ENCODE data around the gene PTH2R.

Gene PTH2R

GRCh38 chr2:208361077-208361441, 45.5 kb upstream of the PTH2R start:
- Histone ChIP-seq H3K27ac (ENCODE audit: low read depth, low read length) (no peak overlapping the region), H3K4me2 (ENCODE audit: low read depth, low read length, poor library complexity, severe bottlenecking) (no peak overlapping the region), H3K9me3 (ENCODE audit: insufficient read depth, low read length) (no peaks in the 10 kb centered on the region), H3K36me3 (ENCODE audit: low read length) (peaks cover 6% of the 10 kb centered on the region; the same call in 1 of the 2 replicates), H3K27me3 (ENCODE audit: low read length) (no peaks in the 10 kb centered on the region), H3K79me2 (ENCODE audit: insufficient read depth, low read length) (no peaks in the 10 kb centered on the region), H3K9me2 (replicated peaks; ENCODE audit: insufficient read depth, low read length) (no peaks in the 10 kb centered on the region), H4K20me1 (ENCODE audit: low read depth, low read length) (no peaks in the 10 kb centered on the region), H3K9ac (ENCODE audit: low read length) (no peak overlapping the region), H3F3A (ENCODE audit: insufficient read depth) (0 out of 2 replicates have a peak, but pooled peaks cover 3% of the 10 kb centered on the region), H2AFZ (ENCODE audit: low read depth, low read length, severe bottlenecking) (no peak overlapping the region), H3K4me3 (ENCODE audit: insufficient read depth, low read length, poor library complexity, severe bottlenecking) (no peak overlapping the region)
- TF ChIP-seq CTCF (IDR thresholded peaks at IDR 0.05; ENCODE audit: insufficient read depth, low read length, poor library complexity, severe bottlenecking) (no peak), EZH2phosphoT487 (conservative IDR thresholded peaks at IDR 0.05; ENCODE audit: low read length) (no peak)

- H3K9me2 ChIP-seq (replicated peaks; ENCODE audit: insufficient read depth, low read length) = no peaks in the 10 kb centered on the region
- no peaks in the 10 kb centered on the region for H3K9me3 ChIP-seq (ENCODE audit: insufficient read depth, low read length)
- no peaks in the 10 kb centered on the region for H4K20me1 ChIP-seq (ENCODE audit: low read depth, low read length)
- no peaks in the 10 kb centered on the region for H3K36me3 ChIP-seq (ENCODE audit: low read length)
- H3K9ac ChIP-seq (ENCODE audit: low read length) = no peak overlapping the region
- TF ChIP-seq CTCF (IDR thresholded peaks at IDR 0.05; ENCODE audit: insufficient read depth, low read length, poor library complexity, severe bottlenecking) (no peak), EZH2phosphoT487 (conservative IDR thresholded peaks at IDR 0.05; ENCODE audit: low read length) (no peak)
- no peaks in the 10 kb centered on the region for H3K27me3 ChIP-seq (ENCODE audit: low read length)
- no peaks in the 10 kb centered on the region for H3K79me2 ChIP-seq (ENCODE audit: insufficient read depth, low read length)
- 0 out of 2 replicates have a peak, but pooled peaks cover 1% of the 10 kb centered on the region for H3F3A ChIP-seq (ENCODE audit: insufficient read depth)
- no peak overlapping the region for H3K4me2 ChIP-seq (ENCODE audit: low read depth, low read length, poor library complexity, severe bottlenecking)
- no peak overlapping the region for H3K27ac ChIP-seq (ENCODE audit: low read depth, low read length)
- H3K4me3 ChIP-seq (ENCODE audit: insufficient read depth, low read length, poor library complexity, severe bottlenecking) = no peak overlapping the region
- no peak overlapping the region for H2AFZ ChIP-seq (ENCODE audit: low read depth, low read length, severe bottlenecking)
Measured at GRCh38 chr2:208363485-208363884, 43.1 kb upstream of the PTH2R start.

GRCh38 chr2:208366215-208367127, 40.1 kb upstream of the PTH2R start:
- Histone ChIP-seq H3K9ac (ENCODE audit: low read length) (no peak overlapping the region), H3K4me2 (ENCODE audit: low read depth, low read length, poor library complexity, severe bottlenecking) (no peak overlapping the region), H3K79me2 (ENCODE audit: insufficient read depth, low read length) (no peaks in the 10 kb centered on the region), H3F3A (ENCODE audit: insufficient read depth) (no peaks in the 10 kb centered on the region), H3K4me3 (ENCODE audit: insufficient read depth, low read length, poor library complexity, severe bottlenecking) (no peak overlapping the region), H4K20me1 (ENCODE audit: low read depth, low read length) (no peaks in the 10 kb centered on the region), H3K27ac (ENCODE audit: low read depth, low read length) (no peak overlapping the region), H3K36me3 (ENCODE audit: low read length) (no peaks in the 10 kb centered on the region), H3K9me2 (replicated peaks; ENCODE audit: insufficient read depth, low read length) (no peaks in the 10 kb centered on the region), H3K27me3 (ENCODE audit: low read length) (no peaks in the 10 kb centered on the region), H3K9me3 (ENCODE audit: insufficient read depth, low read length) (no peaks in the 10 kb centered on the region), H2AFZ (ENCODE audit: low read depth, low read length, severe bottlenecking) (no peak overlapping the region)
- TF ChIP-seq EZH2phosphoT487 (conservative IDR thresholded peaks at IDR 0.05; ENCODE audit: low read length) (no peak), CTCF (IDR thresholded peaks at IDR 0.05; ENCODE audit: insufficient read depth, low read length, poor library complexity, severe bottlenecking) (no peak)
